Measurements from ENCODE around the gene C12orf57. TPM values are rescaled to one million over a fixed set of nuclear protein-coding genes. Genes with fewer than 3 reads are reported as not detected.

C12orf57 gene
- polyA plus RNA-seq, 2 donors: 108 to 253 TPM

DNA sequence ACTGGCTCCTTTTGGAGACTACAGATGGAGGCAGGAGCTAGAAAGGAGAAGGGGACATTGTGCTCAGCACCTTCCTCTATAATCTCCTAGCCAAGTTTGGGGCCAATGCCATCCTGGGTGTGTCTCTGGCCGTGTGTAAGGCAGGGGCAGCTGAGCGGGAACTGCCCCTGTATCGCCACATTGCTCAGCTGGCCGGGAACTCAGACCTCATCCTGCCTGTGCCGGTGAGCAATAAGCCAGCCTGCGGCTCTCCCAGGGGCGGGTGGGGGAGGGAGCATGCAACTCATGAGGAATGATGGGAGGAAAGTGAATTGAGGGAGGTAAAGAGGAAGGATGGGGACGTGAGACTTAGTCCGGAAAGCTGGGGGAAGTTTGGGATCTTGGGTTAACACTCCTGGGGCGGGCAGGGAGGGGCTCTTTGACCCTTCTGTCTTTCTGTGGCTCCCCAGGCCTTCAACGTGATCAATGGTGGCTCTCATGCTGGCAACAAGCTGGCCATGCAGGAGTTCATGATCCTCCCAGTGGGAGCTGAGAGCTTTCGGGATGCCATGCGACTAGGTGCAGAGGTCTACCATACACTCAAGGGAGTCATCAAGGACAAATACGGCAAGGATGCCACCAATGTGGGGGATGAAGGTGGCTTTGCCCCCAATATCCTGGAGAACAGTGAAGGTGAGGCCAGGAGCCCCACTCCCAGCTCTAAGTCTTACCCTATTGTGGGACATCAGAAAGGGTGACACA, 26.2 kb upstream of the C12orf57 start:
- H3K9me3 ChIP-seq (ENCODE audit: control insufficient read depth in 2 of 2, insufficient read depth in 1 of 2, low read depth in 1 of 2, low read length in 1 of 2): no peaks in the 10 kb centered on the region
- WGBS, 2 donors: 82 to 87% methylated on average over 14 of the region's 14 CpGs
- no peak overlapping the region for H3K27ac ChIP-seq (ENCODE audit: low read depth in 2 of 2, low read length in 1 of 2)
- no peak overlapping the region for H3K4me3 ChIP-seq (ENCODE audit: low read depth in 1 of 2, low read length in 2 of 2)
- H3K4me1 ChIP-seq (ENCODE audit: control insufficient read depth in 2 of 2, insufficient read depth in 2 of 2, low read length in 1 of 2): peaks cover 4 to 8% of the 10 kb centered on the region in 2 donors
- no peaks in the 10 kb centered on the region for H3K27me3 ChIP-seq (ENCODE audit: control insufficient read depth in 1 of 2, insufficient read depth in 2 of 2, low read length in 2 of 2)
- H3K36me3 ChIP-seq (ENCODE audit: control insufficient read depth in 2 of 2, insufficient read depth in 2 of 2, low read length in 1 of 2): peaks cover 0 to 2% of the 10 kb centered on the region in 2 donors

GRCh38 chr12:6919588-6919987, 24.2 kb upstream of the C12orf57 start:
- no peak overlapping the region for H3K27ac ChIP-seq (ENCODE audit: low read depth in 2 of 2, low read length in 1 of 2)
- no peaks in the 10 kb centered on the region for H3K27me3 ChIP-seq (ENCODE audit: control insufficient read depth in 1 of 2, insufficient read depth in 2 of 2, low read length in 2 of 2)
- H3K36me3 ChIP-seq (ENCODE audit: control insufficient read depth in 2 of 2, insufficient read depth in 2 of 2, low read length in 1 of 2): peaks cover 0 to 2% of the 10 kb centered on the region in 2 donors
- no peak overlapping the region for H3K4me3 ChIP-seq (ENCODE audit: low read depth in 1 of 2, low read length in 2 of 2)
- WGBS, 2 donors: 59 to 60% methylated on average over 7 of the region's 7 CpGs
- peaks cover 4 to 9% of the 10 kb centered on the region in 2 donors for H3K4me1 ChIP-seq (ENCODE audit: control insufficient read depth in 2 of 2, insufficient read depth in 2 of 2, low read length in 1 of 2)
- H3K9me3 ChIP-seq (ENCODE audit: control insufficient read depth in 2 of 2, insufficient read depth in 1 of 2, low read depth in 1 of 2, low read length in 1 of 2): no peaks in the 10 kb centered on the region

- Histone ChIP-seq H3K4me1 (ENCODE audit: control insufficient read depth in 2 of 2, insufficient read depth in 2 of 2, low read length in 1 of 2) (peaks cover 0 to 16% of the 10 kb centered on the region in 2 donors), H3K27ac (ENCODE audit: low read depth in 2 of 2, low read length in 1 of 2) (no peak overlapping the region), H3K36me3 (ENCODE audit: control insufficient read depth in 2 of 2, insufficient read depth in 2 of 2, low read length in 1 of 2) (peaks cover 0 to 2% of the 10 kb centered on the region in 2 donors), H3K27me3 (ENCODE audit: control insufficient read depth in 1 of 2, insufficient read depth in 2 of 2, low read length in 2 of 2) (no peaks in the 10 kb centered on the region), H3K4me3 (ENCODE audit: low read depth in 1 of 2, low read length in 2 of 2) (no peak overlapping the region), H3K9me3 (ENCODE audit: control insufficient read depth in 2 of 2, insufficient read depth in 1 of 2, low read depth in 1 of 2, low read length in 1 of 2) (no peaks in the 10 kb centered on the region)
- 81 to 85% methylated on average over 7 of the region's 7 CpGs for WGBS, 2 donors
Measured at GRCh38 chr12:6921539-6921938, 22.3 kb upstream of the C12orf57 start.

- H3K9me3 ChIP-seq (ENCODE audit: control insufficient read depth in 2 of 2, insufficient read depth in 1 of 2, low read depth in 1 of 2, low read length in 1 of 2): no peaks in the 10 kb centered on the region
- no peak overlapping the region for H3K27ac ChIP-seq (ENCODE audit: low read depth in 2 of 2, low read length in 1 of 2)
- peaks cover 0 to 18% of the 10 kb centered on the region in 2 donors for H3K4me1 ChIP-seq (ENCODE audit: control insufficient read depth in 2 of 2, insufficient read depth in 2 of 2, low read length in 1 of 2)
- no peaks in the 10 kb centered on the region for H3K27me3 ChIP-seq (ENCODE audit: control insufficient read depth in 1 of 2, insufficient read depth in 2 of 2, low read length in 2 of 2)
- 82% methylated on average over 9 of the region's 9 CpGs for WGBS, 2 donors
- H3K4me3 ChIP-seq (ENCODE audit: low read depth in 1 of 2, low read length in 2 of 2): no peak overlapping the region
- H3K36me3 ChIP-seq (ENCODE audit: control insufficient read depth in 2 of 2, insufficient read depth in 2 of 2, low read length in 1 of 2): peaks cover 0 to 2% of the 10 kb centered on the region in 2 donors
Measured at GRCh38 chr12:6921996-6922946, 21.6 kb upstream of the C12orf57 start.

DNA sequence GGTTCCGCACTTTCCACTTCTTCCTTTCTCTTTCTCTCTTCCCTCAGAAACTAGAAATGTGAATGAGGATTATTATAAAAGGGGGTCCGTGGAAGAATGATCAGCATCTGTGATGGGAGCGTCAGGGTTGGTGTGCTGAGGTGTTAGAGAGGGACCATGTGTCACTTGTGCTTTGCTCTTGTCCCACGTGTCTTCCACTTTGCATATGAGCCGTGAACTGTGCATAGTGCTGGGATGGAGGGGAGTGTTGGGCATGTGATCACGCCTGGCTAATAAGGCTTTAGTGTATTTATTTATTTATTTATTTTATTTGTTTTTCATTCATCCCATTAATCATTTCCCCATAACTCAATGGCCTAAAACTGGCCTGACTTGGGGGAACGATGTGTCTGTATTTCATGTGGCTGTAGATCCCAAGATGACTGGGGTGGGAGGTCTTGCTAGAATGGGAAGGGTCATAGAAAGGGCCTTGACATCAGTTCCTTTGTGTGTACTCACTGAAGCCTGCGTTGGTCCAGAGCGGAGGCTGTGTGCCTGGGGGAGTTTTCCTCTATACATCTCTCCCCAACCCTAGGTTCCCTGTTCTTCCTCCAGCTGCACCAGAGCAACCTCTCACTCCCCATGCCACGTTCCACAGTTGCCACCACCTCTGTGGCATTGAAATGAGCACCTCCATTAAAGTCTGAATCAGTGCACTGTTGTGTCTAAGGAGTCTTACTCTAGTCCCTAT, 20.7 kb upstream of the C12orf57 start:
- H3K27ac ChIP-seq (ENCODE audit: low read depth in 2 of 2, low read length in 1 of 2): no peak overlapping the region
- WGBS, 2 donors: 78 to 79% methylated on average over 10 of the region's 10 CpGs

DNA sequence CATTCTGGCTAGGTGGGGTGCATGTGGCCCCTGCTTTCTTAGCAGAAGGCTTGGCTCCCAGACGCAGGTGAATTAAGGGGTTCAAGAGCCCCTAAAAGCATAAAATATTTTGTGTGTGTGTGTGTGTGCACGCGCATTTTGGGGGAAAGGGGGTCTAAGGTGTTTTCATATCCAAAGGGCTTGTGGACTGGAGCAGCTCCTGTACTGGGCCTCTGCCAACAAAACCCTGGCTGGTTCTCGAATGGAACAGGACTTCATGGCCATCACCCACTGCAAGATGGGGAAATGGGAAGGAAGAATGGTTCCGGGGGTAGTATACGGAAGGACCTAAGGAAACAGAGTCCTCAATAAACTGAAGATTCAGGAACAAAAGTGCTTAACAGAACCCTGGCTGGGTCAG, 20.0 kb upstream of the C12orf57 start:
- H3K4me3 ChIP-seq (ENCODE audit: low read depth in 1 of 2, low read length in 2 of 2): no peak overlapping the region
- peaks cover 0 to 18% of the 10 kb centered on the region in 2 donors for H3K4me1 ChIP-seq (ENCODE audit: control insufficient read depth in 2 of 2, insufficient read depth in 2 of 2, low read length in 1 of 2)
- WGBS, 2 donors: 45 to 56% methylated on average over 6 of the region's 6 CpGs
- H3K27ac ChIP-seq (ENCODE audit: low read depth in 2 of 2, low read length in 1 of 2): peak overlapping the region in 1 of 2 donors; percentile 98
- no peaks in the 10 kb centered on the region for H3K27me3 ChIP-seq (ENCODE audit: control insufficient read depth in 1 of 2, insufficient read depth in 2 of 2, low read length in 2 of 2)
- H3K36me3 ChIP-seq (ENCODE audit: control insufficient read depth in 2 of 2, insufficient read depth in 2 of 2, low read length in 1 of 2): no peaks in the 10 kb centered on the region
- no peaks in the 10 kb centered on the region for H3K9me3 ChIP-seq (ENCODE audit: control insufficient read depth in 2 of 2, insufficient read depth in 1 of 2, low read depth in 1 of 2, low read length in 1 of 2)

More for the DNA sequence above, 20.7 kb upstream of the C12orf57 start:
- no peaks in the 10 kb centered on the region for H3K27me3 ChIP-seq (ENCODE audit: control insufficient read depth in 1 of 2, insufficient read depth in 2 of 2, low read length in 2 of 2)
- peaks cover 0 to 18% of the 10 kb centered on the region in 2 donors for H3K4me1 ChIP-seq (ENCODE audit: control insufficient read depth in 2 of 2, insufficient read depth in 2 of 2, low read length in 1 of 2)
- H3K4me3 ChIP-seq (ENCODE audit: low read depth in 1 of 2, low read length in 2 of 2): no peak overlapping the region
- no peaks in the 10 kb centered on the region for H3K9me3 ChIP-seq (ENCODE audit: control insufficient read depth in 2 of 2, insufficient read depth in 1 of 2, low read depth in 1 of 2, low read length in 1 of 2)
- H3K36me3 ChIP-seq (ENCODE audit: control insufficient read depth in 2 of 2, insufficient read depth in 2 of 2, low read length in 1 of 2): no peaks in the 10 kb centered on the region

- 20 to 50% methylated on average over 1 of the region's 1 CpG for WGBS, 2 donors
- H3K9me3 ChIP-seq (ENCODE audit: control insufficient read depth in 2 of 2, insufficient read depth in 1 of 2, low read depth in 1 of 2, low read length in 1 of 2): no peaks in the 10 kb centered on the region
- H3K27me3 ChIP-seq (ENCODE audit: control insufficient read depth in 1 of 2, insufficient read depth in 2 of 2, low read length in 2 of 2): no peaks in the 10 kb centered on the region
- H3K36me3 ChIP-seq (ENCODE audit: control insufficient read depth in 2 of 2, insufficient read depth in 2 of 2, low read length in 1 of 2): no peaks in the 10 kb centered on the region
- no peak overlapping the region for H3K4me3 ChIP-seq (ENCODE audit: low read depth in 1 of 2, low read length in 2 of 2)
- peak overlapping the region; percentile 94 to 98 for H3K27ac ChIP-seq (ENCODE audit: low read depth in 2 of 2, low read length in 1 of 2)
- peaks cover 0 to 26% of the 10 kb centered on the region in 2 donors for H3K4me1 ChIP-seq (ENCODE audit: control insufficient read depth in 2 of 2, insufficient read depth in 2 of 2, low read length in 1 of 2)
Measured at GRCh38 chr12:6925239-6925539, 18.6 kb upstream of the C12orf57 start.

DNA sequence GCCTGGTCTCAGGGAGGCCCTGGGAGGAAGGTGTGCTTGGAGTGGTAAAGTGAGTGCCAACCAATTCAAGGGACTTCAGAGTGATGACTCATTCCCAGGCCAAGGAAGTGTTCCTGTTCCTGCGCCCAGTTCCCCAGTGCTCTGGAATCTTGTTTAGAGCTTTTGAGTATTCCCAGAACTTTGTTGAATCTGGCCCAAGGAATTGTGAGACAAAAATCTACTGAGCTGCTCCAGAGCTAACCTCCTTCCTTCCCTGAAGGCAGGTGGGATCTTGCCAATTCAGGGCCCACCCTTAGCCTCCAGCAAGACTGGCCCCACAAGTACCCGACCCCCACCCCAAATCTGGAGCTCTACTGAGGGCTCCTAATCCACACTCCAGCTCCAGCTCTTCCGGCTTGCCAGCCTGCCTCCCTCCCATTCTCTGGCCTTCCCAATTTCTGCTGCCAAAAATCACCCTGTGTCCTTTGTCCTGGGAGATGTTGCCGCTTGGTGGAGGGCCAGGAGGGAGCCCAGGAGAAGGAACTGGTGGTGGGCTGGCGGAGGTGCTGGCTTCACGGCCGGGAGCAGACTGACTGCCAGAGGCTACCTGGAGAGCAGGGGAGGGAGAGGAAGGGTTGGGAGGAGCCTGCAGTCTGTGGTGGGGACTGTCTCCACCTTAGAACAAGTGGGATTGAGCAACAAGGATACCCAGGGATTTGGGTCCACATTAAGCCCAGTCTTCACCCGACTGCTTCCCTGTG, 18.1 kb upstream of the C12orf57 start:
- 20 to 21% methylated on average over 8 of the region's 8 CpGs for WGBS, 2 donors
- H3K27ac ChIP-seq (ENCODE audit: low read depth in 2 of 2, low read length in 1 of 2): peak overlapping the region; percentile 94 to 98
- H3K4me3 ChIP-seq (ENCODE audit: low read depth in 1 of 2, low read length in 2 of 2): peak overlapping the region; percentile 17 to 28
- H3K4me1 ChIP-seq (ENCODE audit: control insufficient read depth in 2 of 2, insufficient read depth in 2 of 2, low read length in 1 of 2): peaks cover 0 to 26% of the 10 kb centered on the region in 2 donors
- no peaks in the 10 kb centered on the region for H3K9me3 ChIP-seq (ENCODE audit: control insufficient read depth in 2 of 2, insufficient read depth in 1 of 2, low read depth in 1 of 2, low read length in 1 of 2)
- no peaks in the 10 kb centered on the region for H3K27me3 ChIP-seq (ENCODE audit: control insufficient read depth in 1 of 2, insufficient read depth in 2 of 2, low read length in 2 of 2)
- no peaks in the 10 kb centered on the region for H3K36me3 ChIP-seq (ENCODE audit: control insufficient read depth in 2 of 2, insufficient read depth in 2 of 2, low read length in 1 of 2)

All from esophagus (tissue), 2 donors.